AG20443 (cell line): Measurements from ENCODE around the gene PTGDS.
"Not testable (repeated sequence)": the region's sequence is repeated elsewhere in the genome, so short reads cannot be mapped to it uniquely, and the experiment has no call there.

ENCODE experiments used
- DNase-seq: peaks from one replicate; pipeline ENCODE4 v3.0.0; 2012; ENCODE audit warnings: low spot score, mixed read lengths

Gene PTGDS

GRCh38 chr9:136990242-136990911 is 13.1 kb downstream of the PTGDS start:
- DNase-seq = no peak

- peak; percentile 98 for DNase-seq
Observed at GRCh38 chr9:136991993-136992818, 14.9 kb downstream of the PTGDS start, which contains the start of gene PAXX. Gene PAXX (plus strand): TSS chr9:136992422. CDS start chr9:136992444, 22 bp downstream.

GRCh38 chr9:136992819-136993369 is 15.6 kb downstream of the PTGDS start:
- DNase-seq = no peak

- no peak for DNase-seq
Observed at GRCh38 chr9:136994180-136994887, 17.0 kb downstream of the PTGDS start.

GRCh38 chr9:136994888-136995230 is 17.6 kb downstream of the PTGDS start:
- DNase-seq = no peak

- no peak for DNase-seq
Observed at GRCh38 chr9:136995362-136995761, 18.1 kb downstream of the PTGDS start.

- peak; percentile 67 for DNase-seq
Observed at GRCh38 chr9:136995772-136996311, 18.5 kb downstream of the PTGDS start.

- peak; percentile 56 for DNase-seq
Observed at GRCh38 chr9:136996361-136997292, 19.3 kb downstream of the PTGDS start, which contains the start of gene CLIC3. Gene CLIC3 (minus strand): TSS chr9:136996568. CDS start chr9:136996543, 25 bp downstream.

GRCh38 chr9:136997371-136997770 is 20.1 kb downstream of the PTGDS start:
- DNase-seq = no peak

GRCh38 chr9:136997830-136998234 is 20.5 kb downstream of the PTGDS start:
- DNase-seq = no peak

- DNase-seq = peak; percentile 65
Observed at GRCh38 chr9:137000177-137000930, 23.1 kb downstream of the PTGDS start.

- no peak for DNase-seq
Observed at GRCh38 chr9:137001857-137002645, 24.7 kb downstream of the PTGDS start.

- no peak for DNase-seq
Observed at GRCh38 chr9:137002646-137003041, 25.3 kb downstream of the PTGDS start.

GRCh38 chr9:137004285-137004684 is 27.0 kb downstream of the PTGDS start:
- not testable (repeated sequence) for DNase-seq

- DNase-seq = no peak
Observed at GRCh38 chr9:137006116-137007003, 29.1 kb downstream of the PTGDS start.

GRCh38 chr9:137007108-137007815 is 30.0 kb downstream of the PTGDS start:
- no peak for DNase-seq

- no peak for DNase-seq
Observed at GRCh38 chr9:137007816-137008270, 30.5 kb downstream of the PTGDS start.

GRCh38 chr9:137008312-137008711 is 31.0 kb downstream of the PTGDS start:
- DNase-seq = no peak
